CD4-positive, alpha-beta T cell treated with Interleukin-15 for 1 hour (primary cell): Measurements from ENCODE around the gene ATRNL1.
"Not testable (repeated sequence)": the region's sequence is repeated elsewhere in the genome, so short reads cannot be mapped to it uniquely, and the experiment has no call there.

Source experiments
- DNase-seq: peaks from one replicate; pipeline ENCODE4 v3.0.0-alpha.2; 2020

The ATRNL1 gene

DNA sequence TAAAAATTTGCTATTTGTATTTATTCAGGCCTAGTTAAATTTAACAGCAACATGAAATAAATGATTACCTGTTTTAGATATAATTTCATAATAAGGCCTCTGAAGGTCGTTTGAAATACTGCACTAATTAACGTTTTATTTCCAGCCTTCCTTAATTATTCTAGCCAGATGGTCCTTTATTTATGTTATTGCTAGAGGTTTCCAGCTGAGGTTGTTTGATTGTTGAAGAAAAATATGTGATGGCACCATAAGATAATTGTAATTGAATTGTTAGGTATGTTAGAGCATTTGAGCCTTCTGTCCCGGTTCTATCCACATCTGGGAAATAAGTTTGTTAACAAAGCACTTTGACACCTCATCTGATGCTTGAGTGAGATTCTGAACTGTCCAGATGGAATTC is 556.1 kb downstream of the ATRNL1 start:
- DNase-seq: no peak

DNA sequence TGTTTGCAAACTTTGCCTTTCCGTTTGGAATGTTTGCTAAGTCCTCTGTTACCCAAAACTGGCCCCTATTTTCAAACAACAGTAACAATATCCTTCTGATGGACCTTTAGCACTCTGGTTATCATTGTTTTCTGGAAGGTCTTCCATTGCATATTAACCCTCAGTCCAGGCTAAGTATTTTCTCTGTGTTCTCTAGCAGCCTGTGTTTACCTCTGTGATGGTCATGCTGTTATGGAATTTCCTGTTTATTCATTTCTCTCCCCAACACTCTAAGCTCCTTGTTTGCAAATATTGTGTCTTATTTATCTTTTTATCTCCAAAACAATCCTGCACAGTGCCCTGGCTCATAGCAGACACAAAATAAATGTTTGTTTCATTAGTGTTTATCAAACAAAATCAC is 560.3 kb downstream of the ATRNL1 start:
- DNase-seq: no peak

DNA sequence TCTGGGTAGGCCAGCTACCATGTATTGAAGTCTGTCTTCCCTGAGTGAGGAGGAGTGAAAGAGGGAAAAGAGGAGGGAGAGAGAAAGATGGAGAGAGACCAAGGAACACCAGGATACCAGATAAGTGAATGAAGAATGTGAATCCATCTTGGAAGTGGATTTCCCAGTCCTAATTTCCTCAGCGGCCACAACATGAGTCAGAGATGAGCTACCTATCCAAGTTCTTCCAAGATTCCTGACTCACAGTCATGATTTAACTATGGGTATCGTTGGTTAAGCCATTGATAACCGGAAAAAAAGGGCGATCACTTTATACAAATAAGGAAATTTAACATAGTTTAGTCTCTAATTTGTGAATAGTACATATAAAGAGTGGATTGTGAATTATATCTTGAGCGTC is 561.8 kb downstream of the ATRNL1 start:
- DNase-seq: no peak

DNA sequence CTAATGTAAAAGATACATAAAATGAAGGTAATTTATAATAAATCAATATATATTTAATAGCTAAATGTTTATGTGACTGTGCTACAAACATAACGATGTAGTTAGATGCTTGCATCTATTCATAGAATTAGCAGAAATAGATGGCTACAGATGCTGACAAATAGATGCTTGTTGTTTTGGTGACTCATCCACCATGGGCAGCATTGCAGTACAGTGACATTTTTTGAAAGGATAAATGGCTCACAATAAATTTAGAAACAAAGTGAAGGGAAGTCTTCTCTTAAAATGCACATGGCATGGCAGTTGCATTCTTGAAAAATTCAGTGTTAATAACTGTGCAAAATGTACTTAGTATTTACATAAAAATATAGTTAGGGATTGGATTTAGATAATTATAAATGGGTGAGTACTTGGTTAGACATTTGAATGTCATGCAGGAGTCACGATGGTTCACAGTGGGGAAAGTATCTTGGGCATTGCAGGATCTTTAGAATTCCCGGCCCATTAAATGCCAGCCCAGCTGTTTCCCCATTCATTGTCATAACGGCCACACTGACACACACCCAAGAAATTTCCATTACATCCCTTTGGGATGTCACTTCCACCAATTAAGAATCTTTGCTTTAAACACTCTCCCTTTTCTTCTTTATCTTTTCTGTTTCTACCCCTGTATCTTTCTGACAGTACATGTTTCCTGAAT is 564.1 kb downstream of the ATRNL1 start:
- DNase-seq: no peak

DNA sequence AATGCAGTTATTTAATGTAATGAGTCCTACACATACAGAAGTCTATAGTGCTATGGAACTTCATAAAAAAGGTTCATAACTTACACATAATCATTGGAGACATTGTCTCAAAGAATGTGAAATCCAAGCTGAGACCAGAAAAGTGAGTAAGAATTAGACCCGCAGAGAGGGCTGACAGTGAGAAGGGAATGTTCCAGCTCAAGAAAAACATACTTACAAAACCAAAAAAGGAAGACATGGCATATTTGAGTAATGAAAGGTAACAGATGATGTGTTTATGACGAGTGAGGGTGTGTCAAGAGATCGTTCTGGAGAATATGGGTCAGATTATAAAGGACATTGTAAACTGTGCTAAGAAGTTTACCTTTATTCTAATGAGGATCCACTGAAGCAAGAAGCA is 566.5 kb downstream of the ATRNL1 start:
- DNase-seq: no peak

DNA sequence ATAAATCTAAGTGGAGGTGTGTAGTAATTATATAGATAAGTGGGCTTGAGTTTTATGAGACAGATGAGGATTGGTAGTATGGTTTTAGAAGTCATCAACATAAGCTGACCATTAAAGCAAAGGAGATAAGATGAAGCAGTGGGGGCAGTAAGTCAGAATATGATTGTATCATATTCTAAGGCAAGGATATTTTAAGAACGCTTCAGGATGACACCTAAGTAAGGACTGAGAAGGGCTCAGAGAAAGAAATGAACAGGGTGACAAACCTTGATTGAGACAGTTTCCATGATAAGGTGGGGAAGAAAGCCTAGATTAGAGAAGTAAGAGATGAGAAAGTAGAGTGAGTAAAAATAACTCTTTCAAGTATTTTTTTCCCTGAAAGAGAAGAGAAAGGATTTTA is 567.2 kb downstream of the ATRNL1 start:
- no peak for DNase-seq

DNA sequence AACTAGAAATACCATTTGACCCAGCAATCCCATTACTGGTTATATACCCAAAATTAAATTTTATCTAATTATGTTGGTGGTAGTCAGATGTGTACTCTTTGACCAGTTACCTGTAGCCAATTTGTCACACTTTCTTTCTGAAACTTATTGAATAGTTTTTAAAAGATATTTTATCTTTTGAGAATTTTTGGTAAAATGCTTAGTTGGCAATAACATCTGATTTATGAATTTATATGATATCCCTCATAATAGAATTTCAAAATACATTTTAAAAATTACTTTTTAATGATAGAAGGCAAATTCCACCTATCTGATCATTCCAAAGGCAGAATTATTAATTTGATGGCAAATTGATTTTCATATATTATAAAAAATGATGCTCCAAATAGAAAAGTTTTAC is 569.3 kb downstream of the ATRNL1 start:
- no peak for DNase-seq

DNA sequence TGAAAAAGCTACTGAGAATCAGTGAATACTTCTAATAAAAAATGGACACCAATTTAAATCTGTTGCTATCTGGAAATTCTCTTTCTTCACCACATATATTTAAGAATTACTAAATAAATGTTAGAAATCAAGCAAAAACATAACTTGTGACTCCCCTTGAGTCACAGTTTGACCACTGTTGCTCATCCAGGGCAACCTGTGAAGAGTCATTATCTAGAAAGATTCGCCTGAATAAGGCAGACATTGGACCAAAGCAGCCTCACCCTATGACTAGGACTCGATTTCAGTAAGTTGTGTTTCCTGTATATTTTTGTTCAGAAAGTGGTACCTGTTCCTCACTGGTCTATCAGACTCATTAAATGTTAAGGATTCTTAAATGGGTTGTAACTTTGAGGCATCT is 572.4 kb downstream of the ATRNL1 start:
- no peak for DNase-seq

DNA sequence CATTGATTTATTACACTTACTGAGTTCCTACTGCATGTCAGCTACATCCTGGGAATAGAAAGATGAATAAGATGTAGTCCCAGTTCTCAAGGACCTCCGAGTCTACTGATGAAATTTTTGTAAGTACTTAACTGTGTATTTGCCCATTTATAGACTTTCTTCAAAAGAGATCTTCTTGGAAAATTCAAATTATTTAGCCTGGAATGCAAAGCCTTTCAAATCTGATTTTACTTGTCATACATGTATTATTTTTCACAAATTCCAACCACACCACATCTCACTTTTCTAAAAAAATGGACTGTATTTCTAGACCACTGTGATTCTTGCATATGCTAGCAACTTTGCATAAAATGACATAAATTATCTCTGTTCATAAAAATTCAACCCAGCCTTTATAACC is 581.3 kb downstream of the ATRNL1 start:
- DNase-seq: no peak

DNA sequence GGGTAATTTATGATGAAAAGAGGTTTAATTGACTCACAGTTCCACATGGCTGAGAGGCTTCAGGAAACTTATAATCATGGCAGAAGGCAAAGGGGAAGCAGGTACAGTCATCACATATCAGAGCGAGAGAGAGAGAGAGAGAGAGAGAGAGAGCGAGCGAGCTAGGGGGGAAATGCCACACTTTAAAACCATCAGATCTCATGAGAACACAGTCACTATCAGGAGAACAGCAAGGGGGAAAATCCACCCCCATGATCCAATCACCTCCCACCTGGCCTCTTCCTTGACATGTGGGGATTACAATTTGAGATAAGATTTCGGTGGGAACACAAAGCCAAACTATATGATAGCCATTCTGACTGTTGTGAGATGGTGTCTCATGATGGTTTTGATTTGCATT is 603.6 kb downstream of the ATRNL1 start:
- DNase-seq: no peak

DNA sequence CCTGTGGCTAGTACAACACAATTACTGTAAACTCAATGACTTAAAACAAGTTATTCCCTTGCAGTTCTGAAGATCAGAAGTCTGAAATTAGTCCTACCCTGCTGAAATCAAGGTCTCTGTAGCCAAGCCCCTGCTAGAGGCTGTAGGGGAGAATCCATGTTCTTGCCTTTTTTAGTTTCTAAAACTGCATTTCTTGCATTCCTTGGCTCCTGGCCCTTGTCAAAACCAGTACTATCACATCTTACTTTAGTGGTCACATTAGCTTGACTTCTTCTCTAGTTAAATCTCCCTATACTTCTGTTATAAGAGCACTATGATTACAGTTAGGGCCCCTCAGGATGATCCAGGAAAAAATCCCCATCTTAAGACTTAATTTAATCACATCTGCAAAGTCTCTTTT is 612.9 kb downstream of the ATRNL1 start:
- DNase-seq: no peak

DNA sequence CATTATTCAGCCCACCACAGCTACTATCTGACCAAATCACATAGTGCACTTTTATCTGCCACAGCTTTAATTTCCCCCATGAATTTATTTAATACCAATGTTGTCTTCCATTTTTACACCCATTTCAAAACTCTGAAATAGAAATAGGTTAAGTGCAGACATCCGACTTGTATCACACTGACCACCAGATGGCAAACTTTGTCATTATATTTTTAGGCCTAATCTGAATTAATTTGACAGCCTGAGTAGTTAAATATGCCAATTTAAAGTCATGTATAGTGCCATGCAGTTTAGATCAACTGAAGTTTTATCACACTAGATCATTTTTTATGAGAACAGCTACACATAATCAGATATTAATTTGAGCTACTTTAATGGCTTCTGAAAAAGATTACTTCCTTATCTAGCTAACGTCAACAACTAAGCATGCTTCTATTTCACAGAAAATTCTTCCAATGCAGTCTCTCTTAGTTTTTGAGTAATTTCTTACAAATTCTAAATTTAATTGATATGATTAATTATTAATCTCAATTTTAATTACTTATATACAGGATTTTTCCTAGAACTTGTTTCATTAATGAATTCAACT is 613.4 kb downstream of the ATRNL1 start:
- DNase-seq: no peak

DNA sequence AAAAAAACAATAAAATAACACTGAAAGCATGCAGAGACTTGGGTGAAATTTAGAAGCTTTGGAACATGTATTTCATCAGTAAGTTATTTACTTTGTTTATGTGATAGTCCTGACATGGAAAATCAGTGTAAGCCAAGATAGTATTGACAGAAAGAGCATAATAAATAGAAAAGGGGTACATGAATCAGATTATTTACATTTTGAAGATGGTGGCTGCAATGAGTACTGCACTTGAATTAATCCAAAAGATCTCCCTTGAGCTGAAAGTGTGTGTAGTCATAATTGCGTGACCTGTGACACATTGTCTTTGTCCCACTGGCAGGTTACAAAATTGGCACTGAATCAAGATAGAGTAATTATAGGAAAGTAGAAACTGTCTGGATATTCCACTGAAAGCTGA is 617.0 kb downstream of the ATRNL1 start:
- no peak for DNase-seq

DNA sequence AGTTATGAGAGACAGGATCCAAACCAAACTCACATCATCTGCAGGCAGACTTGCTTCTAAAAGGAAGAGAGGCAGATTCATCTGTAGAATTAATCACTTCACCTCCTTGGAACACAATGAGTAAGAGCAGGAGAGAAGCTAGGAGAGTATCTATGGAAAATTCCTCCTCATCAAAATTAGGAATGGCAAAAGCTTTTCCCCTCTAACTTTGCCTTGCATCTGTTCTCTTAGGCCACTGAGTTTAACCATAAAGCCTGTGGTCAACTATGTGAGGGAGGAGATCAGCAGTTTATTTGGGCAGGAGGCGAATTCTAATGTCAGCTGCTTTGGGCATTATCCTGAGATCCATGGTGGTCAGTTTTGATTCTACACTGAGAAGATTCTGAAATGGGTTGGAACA is 618.1 kb downstream of the ATRNL1 start:
- DNase-seq: no peak

DNA sequence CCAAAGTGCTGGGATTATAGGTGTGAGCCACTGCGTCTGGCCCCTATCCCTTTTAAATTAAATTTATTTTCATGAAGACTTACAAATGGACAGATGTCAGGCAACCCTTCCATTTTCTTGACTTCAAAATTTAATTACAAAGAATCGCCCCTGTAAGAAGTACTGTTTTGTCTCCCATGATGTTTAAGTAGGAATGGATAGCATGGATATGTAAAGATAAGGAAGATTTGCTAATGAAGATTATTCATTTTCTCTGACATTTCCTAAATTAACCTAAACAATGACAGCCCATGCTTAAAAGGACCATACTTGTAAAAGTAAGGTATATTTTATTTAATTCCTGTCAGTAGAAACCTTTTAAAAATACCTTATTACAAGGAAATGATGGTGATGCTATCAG is 627.0 kb downstream of the ATRNL1 start:
- DNase-seq: no peak

DNA sequence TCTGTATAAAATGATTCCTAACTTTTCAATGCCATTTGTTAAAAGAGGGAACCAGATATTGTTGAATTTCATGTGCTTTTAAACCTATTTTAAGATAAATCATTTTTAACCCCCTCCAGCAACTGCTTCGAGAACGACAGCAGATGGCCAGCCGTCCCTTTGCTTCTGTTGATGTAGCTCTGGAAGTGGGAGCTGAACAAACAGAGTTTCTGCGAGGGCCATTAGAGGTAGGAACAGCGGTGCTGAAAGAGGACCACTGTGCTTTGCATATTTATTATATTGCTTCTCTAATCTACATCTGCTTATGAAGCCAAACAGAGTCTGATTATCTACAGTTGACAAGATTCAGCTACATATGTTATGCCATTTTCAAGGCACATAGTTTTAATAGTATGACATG is 634.0 kb downstream of the ATRNL1 start:
- no peak for DNase-seq

DNA sequence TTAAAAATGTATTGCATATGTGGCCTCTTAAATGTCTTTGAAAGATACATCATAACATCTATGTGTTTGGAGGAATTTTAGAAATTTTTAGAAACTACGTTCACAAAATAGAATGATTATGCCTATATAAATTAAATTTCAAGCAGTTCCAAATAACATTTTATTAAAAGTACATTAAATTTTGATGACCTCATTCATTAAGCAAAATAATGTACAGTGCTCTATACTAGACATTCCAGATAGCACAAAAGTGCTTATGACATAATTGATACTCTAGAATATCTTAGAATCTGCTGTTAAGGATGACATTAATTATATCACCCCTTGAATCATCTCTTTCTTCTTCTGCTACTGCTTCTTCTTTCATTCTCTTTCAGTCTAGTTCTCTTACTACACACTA is 650.9 kb downstream of the ATRNL1 start:
- DNase-seq: no peak

DNA sequence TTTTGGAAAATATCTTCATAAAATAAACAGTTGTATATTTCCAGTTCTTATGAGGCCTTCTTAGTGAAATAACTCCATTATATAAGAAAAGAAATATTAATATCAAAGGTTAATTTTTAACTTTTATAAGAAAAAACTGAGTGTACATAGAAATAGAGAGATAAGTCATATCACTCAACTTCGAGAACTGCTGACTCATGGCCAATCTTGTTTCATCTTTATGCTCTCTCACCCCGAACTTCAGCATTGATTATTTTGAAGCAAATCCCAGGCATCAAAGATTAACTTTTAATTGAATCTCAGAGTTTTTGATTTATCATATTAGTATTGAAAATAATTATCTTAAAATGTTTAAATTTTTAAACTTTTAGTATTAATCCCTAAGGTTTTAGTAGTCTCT is 652.8 kb downstream of the ATRNL1 start:
- no peak for DNase-seq

DNA sequence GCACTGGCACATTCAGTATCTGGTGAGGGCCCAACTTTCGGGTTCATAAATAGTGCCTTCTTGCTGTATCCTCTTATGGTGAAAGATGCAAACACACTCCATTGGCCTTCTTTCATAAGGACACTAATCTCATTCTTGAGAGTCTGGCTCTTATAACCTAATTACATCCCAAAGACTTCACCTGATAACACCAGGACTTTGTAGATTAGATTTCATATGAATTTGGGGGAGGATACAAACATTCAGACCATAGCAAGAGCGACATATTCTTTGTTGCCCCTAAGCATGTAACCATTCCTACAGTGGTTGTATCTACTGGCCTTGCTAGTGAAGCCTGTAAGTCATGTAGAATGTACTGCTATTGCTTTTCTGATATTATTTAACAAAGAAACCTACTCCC is 654.6 kb downstream of the ATRNL1 start:
- DNase-seq: no peak

DNA sequence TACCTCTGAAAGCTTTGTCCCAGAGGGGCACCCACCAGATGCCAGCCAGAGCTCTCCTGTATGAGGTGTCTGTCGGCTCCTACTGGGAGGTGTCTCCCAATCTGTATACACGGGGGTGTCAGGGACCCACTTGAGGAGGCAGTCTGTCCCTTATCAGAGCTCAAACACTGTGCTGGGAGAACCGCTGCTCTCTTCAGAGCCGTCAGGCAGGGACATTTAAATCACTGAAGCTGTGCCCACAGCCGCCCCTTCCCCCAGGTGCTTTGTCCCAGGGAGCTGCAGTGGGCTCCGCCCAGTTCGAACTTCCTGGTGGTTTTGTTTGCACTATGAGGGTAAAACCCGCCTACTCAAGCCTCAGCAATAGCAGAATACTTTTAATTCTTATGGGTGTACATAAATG is 665.3 kb downstream of the ATRNL1 start:
- DNase-seq: not testable (repeated sequence)

DNA sequence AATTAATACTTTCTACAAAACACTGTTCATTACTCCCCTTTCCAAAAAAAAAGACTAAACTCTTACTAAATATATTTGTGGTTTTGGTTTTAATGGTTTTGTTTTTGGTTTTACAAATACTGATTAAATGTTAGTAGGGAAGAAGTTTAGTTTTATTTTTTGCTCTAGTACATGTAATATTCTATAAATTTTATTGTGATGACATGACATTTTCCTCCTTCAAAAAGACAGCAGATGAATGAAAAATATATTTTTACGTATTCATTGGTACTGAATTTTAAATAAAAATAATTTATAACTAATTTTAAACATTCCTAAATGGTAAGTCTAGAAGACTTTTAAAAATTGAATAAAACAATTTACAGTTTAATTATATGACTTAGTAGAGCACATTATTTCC is 667.0 kb downstream of the ATRNL1 start:
- DNase-seq: no peak

DNA sequence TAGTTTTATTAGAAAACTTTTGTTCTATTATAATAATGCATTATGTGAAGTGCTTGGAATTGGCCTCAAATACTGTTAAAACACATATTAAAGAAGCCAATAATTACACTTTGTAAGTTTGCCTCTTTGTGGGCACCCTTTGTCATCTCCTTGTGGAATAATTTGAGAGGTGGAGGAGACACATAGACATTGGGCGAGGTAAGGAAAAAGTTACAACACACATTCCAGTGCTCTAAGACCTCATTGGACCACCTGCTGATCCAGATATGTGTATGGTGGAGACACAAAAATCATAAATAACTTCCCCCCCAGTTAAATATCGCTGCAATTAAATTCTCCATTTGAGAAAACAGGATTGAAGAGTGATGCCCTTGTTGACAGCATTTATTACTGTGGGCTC is 668.0 kb downstream of the ATRNL1 start:
- DNase-seq: no peak

DNA sequence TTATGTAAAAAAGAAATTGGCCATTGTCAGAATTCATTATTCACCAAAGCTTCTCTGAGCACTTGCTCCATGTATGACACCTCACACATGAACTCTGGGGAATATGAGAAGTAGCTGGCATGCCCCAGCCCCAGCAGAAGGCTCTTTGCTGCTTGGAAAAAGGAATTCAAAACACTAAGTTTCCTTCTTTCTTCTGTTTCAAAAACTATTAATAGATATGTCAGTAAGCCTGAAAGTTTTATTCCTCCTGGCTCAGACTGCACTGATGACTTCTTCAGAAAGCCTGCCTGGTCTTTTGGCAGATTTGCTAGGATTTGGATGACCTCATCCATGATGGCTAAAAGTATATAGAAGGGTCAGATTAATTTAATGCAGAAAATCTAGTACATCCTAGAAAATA is 668.9 kb downstream of the ATRNL1 start:
- no peak for DNase-seq

DNA sequence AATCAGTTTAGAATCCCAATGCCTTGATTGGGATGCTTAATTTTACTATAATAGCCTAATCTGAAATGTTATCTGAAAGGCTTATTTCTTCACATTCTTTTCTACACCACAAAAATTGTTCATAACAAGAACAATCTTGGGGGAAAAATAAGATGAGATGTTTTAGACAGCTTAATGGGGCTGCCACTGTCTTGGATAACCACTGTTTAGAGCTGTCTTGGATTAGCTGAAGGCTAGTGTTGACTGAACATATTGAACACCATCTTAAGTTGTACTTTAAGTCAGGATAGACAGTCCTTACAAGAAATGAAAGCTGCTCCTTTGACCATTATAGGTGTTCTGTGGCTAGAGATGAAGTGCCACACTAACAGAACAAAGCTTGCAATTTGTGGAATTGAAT is 678.6 kb downstream of the ATRNL1 start:
- no peak for DNase-seq

DNA sequence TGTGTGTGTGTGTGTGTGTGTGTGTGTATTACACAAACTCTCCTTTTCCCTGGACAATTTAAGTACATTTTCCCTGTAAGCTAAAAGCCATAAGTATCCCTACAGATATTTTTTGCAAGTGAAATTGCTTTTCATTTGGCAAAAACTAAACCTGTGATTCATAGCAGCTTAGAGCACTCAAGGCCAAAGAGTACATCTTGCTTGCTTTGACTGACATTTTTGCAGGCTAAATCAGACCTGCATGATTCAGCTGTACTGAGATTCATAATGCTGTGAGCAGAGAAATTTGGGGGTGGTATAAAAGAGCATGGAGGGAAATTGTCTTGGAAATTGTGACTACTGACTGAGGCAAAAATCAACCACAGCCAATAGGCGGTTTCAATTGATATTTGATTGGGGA is 679.4 kb downstream of the ATRNL1 start:
- DNase-seq: no peak
